Fibroblast of lung (primary cell): ENCODE data around the gene ZNF860. TPM values are rescaled to one million over a fixed set of nuclear protein-coding genes. Genes with fewer than 3 reads are reported as not detected.

ENCODE experiments used
- DNase-seq, 2 donors: peaks; one replicate each; pipeline versions ENCODE4 v3.0.0 to v3.0.0-alpha.2; 2010; ENCODE audit warnings: low read depth in 2 of 2
- H2AFZ ChIP-seq: 2 replicates; pipeline ENCODE4 v1.5.1; 2012; ENCODE audit warnings: low read length, control low read depth, inconsistent platforms
- H3K27ac ChIP-seq: 2 replicates; pipeline ENCODE4 v1.5.1; 2011; ENCODE audit warnings: low read length, control low read depth; ENCODE audit not compliant: insufficient read depth
- H3K27me3 ChIP-seq: 2 replicates; pipeline ENCODE4 v1.5.1; 2011; ENCODE audit warnings: mild to moderate bottlenecking, low read length; ENCODE audit not compliant: control insufficient read depth, insufficient read depth
- H3K36me3 ChIP-seq: 2 replicates; pipeline ENCODE4 v1.5.1; 2011; ENCODE audit warnings: low read length; ENCODE audit not compliant: control insufficient read depth, insufficient read depth
- H3K4me1 ChIP-seq: 2 replicates; pipeline ENCODE4 v1.5.1; 2011; ENCODE audit warnings: low read length; ENCODE audit not compliant: control insufficient read depth, insufficient read depth; ENCODE audit errors: extremely low read depth
- H3K4me2 ChIP-seq: 2 replicates; pipeline ENCODE4 v1.5.1; 2011; ENCODE audit warnings: low read length, control low read depth; ENCODE audit not compliant: insufficient read depth; ENCODE audit errors: extremely low read depth
- H3K4me3 ChIP-seq, 4 experiments: fragments of 200-600 bp in 1 of 4; sonication (generic) in 1 of 4; replicated peaks in 1 of 4; 2 replicates each; pipeline ENCODE4 v1.5.1; 2011 to 2016; ENCODE audit warnings: low read length in 4 of 4, low read depth in 3 of 4, mild to moderate bottlenecking in 3 of 4, control low read depth in 2 of 4, inconsistent platforms in 1 of 4, mixed read lengths in 1 of 4; ENCODE audit not compliant: insufficient read depth in 1 of 4; ENCODE audit errors: control extremely low read depth in 1 of 4
- H3K79me2 ChIP-seq: 2 replicates; pipeline ENCODE4 v1.5.1; 2012; ENCODE audit warnings: mild to moderate bottlenecking, low read length, inconsistent platforms; ENCODE audit not compliant: control insufficient read depth, insufficient read depth
- H3K9ac ChIP-seq: 2 replicates; pipeline ENCODE4 v1.5.1; 2011; ENCODE audit warnings: mild to moderate bottlenecking, low read length, control low read depth; ENCODE audit not compliant: insufficient read depth
- H3K9me3 ChIP-seq: 2 replicates; pipeline ENCODE4 v1.5.1; 2012; ENCODE audit warnings: low read depth, low read length; ENCODE audit not compliant: control insufficient read depth, insufficient read depth
- H4K20me1 ChIP-seq: 2 replicates; pipeline ENCODE4 v1.5.1; 2011; ENCODE audit warnings: low read length; ENCODE audit not compliant: control insufficient read depth, insufficient read depth; ENCODE audit errors: extremely low read depth
- EZH2 ChIP-seq: IDR thresholded peaks from 2 replicates; pipeline ENCODE4 v1.5.1; 2012; ENCODE audit warnings: low read length, control low read depth, mild to moderate bottlenecking; ENCODE audit errors: missing control alignments
- polyA plus RNA-seq, 2 donors: library from polyadenylated mRNA; depleted of rRNA in 1 of 2; stranded (reverse) in 1 of 2; unstranded in 1 of 2; fragments of >200 nt; gene quantifications; 2 replicates each; pipeline ENCODE4 v1.2.1, GENCODE V29; 2011 to 2012; ENCODE audit warnings: missing spikeins in 1 of 2
- total RNA-seq: library from RNA; depleted of rRNA; stranded (reverse); fragments of >200 nt; gene quantifications from 2 replicates; pipeline ENCODE4 v1.2.1, GENCODE V29; 2014
- TF ChIP-seq, protein P1 (sequence below), 2 donors: IDR thresholded peaks in 1 of 2; conservative IDR thresholded peaks in 1 of 2; 1 replicate in 1 of 2; 2 replicates in 1 of 2; pipeline ENCODE4 v1.5.1; 2011 to 2012; ENCODE audit warnings: low read length in 2 of 2, control low read depth in 1 of 2, inconsistent platforms in 1 of 2, low read depth in 1 of 2, mild to moderate bottlenecking in 1 of 2

Gene ZNF860
- total and polyA plus RNA-seq, 2 donors (not counting 1 experiment from before 2014, with no cell fraction given), result 0.50 to 0.52 TPM

- H3K27me3 ChIP-seq, result no peaks in the 10 kb centered on the region
- H3K27ac ChIP-seq, result no peak overlapping the region
- no peak overlapping the region for H3K4me3 ChIP-seq
- H4K20me1 ChIP-seq, result no peaks in the 10 kb centered on the region
- H3K36me3 ChIP-seq, result no peaks in the 10 kb centered on the region
- peak overlapping the region; percentile 17 for H3K4me2 ChIP-seq
- no peak overlapping the region for H2AFZ ChIP-seq
- TF ChIP-seq, protein P1, sequence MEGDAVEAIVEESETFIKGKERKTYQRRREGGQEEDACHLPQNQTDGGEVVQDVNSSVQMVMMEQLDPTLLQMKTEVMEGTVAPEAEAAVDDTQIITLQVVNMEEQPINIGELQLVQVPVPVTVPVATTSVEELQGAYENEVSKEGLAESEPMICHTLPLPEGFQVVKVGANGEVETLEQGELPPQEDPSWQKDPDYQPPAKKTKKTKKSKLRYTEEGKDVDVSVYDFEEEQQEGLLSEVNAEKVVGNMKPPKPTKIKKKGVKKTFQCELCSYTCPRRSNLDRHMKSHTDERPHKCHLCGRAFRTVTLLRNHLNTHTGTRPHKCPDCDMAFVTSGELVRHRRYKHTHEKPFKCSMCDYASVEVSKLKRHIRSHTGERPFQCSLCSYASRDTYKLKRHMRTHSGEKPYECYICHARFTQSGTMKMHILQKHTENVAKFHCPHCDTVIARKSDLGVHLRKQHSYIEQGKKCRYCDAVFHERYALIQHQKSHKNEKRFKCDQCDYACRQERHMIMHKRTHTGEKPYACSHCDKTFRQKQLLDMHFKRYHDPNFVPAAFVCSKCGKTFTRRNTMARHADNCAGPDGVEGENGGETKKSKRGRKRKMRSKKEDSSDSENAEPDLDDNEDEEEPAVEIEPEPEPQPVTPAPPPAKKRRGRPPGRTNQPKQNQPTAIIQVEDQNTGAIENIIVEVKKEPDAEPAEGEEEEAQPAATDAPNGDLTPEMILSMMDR (conservative IDR thresholded peaks at IDR 0.05 in 1 of 2, IDR thresholded peaks at IDR 0.05 in 1 of 2; ENCODE audit: low read depth in 1 of 2, low read length in 2 of 2), result no peak
- H3K9ac ChIP-seq, result no peak overlapping the region
- peaks cover 14% of the 10 kb centered on the region for H3K4me1 ChIP-seq
- H3K79me2 ChIP-seq, result no peaks in the 10 kb centered on the region
- no peaks in the 10 kb centered on the region for H3K9me3 ChIP-seq
- DNase-seq, result no peak
Observed at GRCh38 chr3:31958701-31959152, 22.8 kb upstream of the ZNF860 start.

DNA sequence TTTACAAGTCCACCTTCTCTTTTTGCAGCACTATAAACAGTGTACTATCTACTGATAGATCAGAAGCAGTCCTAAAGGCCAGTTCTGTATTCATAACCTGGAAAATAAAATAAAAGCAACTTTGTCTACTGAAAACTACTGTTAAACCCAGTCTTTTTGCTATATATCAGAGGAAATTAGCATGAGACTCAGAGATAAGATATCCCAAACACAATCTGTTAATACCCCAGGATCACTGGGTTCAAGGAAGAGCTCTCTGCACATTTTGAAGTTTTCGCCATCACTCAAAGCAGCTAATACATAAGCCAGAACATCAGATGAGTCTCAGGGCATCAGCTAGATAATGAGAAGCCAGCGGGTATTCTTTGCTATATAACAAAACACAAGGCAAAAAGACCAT lies 22.3 kb upstream of the ZNF860 start:
- Histone ChIP-seq H3K27ac (peak overlapping the region; percentile 30), H4K20me1 (no peaks in the 10 kb centered on the region), H3K4me2 (peak overlapping the region; percentile 37), H3K36me3 (no peaks in the 10 kb centered on the region), H3K9me3 (no peaks in the 10 kb centered on the region), H3K27me3 (no peaks in the 10 kb centered on the region), H3K9ac (no peak overlapping the region), H3K79me2 (no peaks in the 10 kb centered on the region), H3K4me1 (peaks cover 14% of the 10 kb centered on the region), H2AFZ (no peak overlapping the region), H3K4me3 (peak overlapping the region in 2 of 4 experiments; percentile 0 to 47)
- DNase-seq, result no peak
- TF ChIP-seq EZH2, result no peak
- TF ChIP-seq, protein P1 (conservative IDR thresholded peaks at IDR 0.05 in 1 of 2, IDR thresholded peaks at IDR 0.05 in 1 of 2; ENCODE audit: low read depth in 1 of 2, low read length in 2 of 2), result no peak

DNA sequence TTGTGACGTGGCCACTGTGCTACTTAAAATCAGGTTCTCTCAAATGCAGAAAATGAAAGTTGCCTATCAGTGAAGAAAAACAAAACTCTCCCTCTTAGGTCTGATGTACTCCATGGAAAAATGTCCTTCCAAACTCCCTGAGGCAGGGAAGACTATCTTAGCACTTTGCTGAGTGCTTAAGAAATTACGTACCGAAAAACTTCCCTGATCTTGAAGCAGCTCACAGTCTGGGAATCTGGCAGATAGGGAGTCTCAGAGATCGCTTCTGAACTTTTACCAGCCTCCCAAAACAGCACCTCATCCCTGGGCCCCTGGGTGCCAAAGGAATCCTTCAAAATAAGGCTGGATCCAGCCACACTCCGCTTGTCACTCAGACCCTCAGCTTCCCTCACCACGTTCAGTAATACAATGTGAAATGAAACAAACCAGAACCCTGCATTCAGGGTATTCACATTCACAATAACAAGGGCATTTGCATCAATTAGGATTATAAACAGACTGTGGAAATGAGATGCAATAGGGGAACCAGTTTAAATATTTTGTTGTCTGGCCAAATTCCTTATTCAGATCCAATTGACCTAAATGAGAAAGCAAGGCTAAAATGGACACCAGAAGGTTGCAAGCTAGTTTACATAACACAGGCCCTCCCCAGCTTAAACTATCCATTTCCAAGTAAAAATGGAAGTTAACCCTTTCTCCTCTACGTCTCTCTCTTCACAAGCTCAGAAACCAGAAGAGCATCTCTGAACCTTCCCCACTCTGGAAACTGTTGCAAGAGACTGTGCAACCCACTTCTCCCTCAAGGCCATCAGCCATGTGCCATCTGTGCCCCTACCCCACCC lies 21.4 kb upstream of the ZNF860 start:
- H4K20me1 ChIP-seq, result no peaks in the 10 kb centered on the region
- peak; percentile 59 to 72 for DNase-seq
- no peaks in the 10 kb centered on the region for H3K9me3 ChIP-seq
- no peaks in the 10 kb centered on the region for H3K27me3 ChIP-seq
- TF ChIP-seq, protein P1 (conservative IDR thresholded peaks at IDR 0.05 in 1 of 2, IDR thresholded peaks at IDR 0.05 in 1 of 2; ENCODE audit: low read depth in 1 of 2, low read length in 2 of 2), result no peak
- no peak for TF ChIP-seq EZH2
- H3K9ac ChIP-seq, result no peak overlapping the region
- H3K4me1 ChIP-seq, result peaks cover 14% of the 10 kb centered on the region
- peak overlapping the region; percentile 37 for H3K4me2 ChIP-seq
- peak overlapping the region; percentile 43 for H3K27ac ChIP-seq
- H3K36me3 ChIP-seq, result no peaks in the 10 kb centered on the region
- H2AFZ ChIP-seq, result peak overlapping the region; percentile 27
- no peaks in the 10 kb centered on the region for H3K79me2 ChIP-seq
- H3K4me3 ChIP-seq, result peak overlapping the region; percentile 0 to 55 (median 26)
